Measurements from ENCODE around the gene NUP43.
"Not testable (repeated sequence)": the region's sequence is repeated elsewhere in the genome, so short reads cannot be mapped to it uniquely, and the experiment has no call there.

The NUP43 gene

GRCh38 chr6:149683256-149683859 lies 63.0 kb downstream of the NUP43 start:
- no peak for DNase-seq

- not testable (repeated sequence) for DNase-seq
Measured at GRCh38 chr6:149681845-149682244, 64.5 kb downstream of the NUP43 start.

GRCh38 chr6:149681209-149681608 lies 65.1 kb downstream of the NUP43 start:
- no peak for DNase-seq

- DNase-seq, result no peak
Measured at GRCh38 chr6:149680503-149680902, 65.8 kb downstream of the NUP43 start.

Measured in SW 1271 (cell line).